ENCODE measurements around the gene HOXD4.

- TF ChIP-seq NFYB (IDR thresholded peaks at IDR 0.05; ENCODE audit: insufficient read depth, low read depth, low read length) = no peak
- no peak for TF ChIP-seq SRF (IDR thresholded peaks at IDR 0.05; ENCODE audit: low read depth in 2 of 2, low read length in 2 of 2)
- no peak for TF ChIP-seq ZNF384 (IDR thresholded peaks at IDR 0.05; ENCODE audit: borderline replicate concordance, low read depth, low read length)
Measured at GRCh38 chr2:176166272-176166671, 14.9 kb downstream of the HOXD4 start.
